Amniotic epithelial cell (primary cell): ENCODE data around the gene DDI2.
"Not testable (repeated sequence)": the region's sequence is repeated elsewhere in the genome, so short reads cannot be mapped to it uniquely, and the experiment has no call there.

Experiments
- DNase-seq: peaks from one replicate; pipeline ENCODE4 v3.0.0-alpha.2; 2010; ENCODE audit warnings: low read depth

Gene DDI2

GRCh38 chr1:15678578-15678977, 61.3 kb downstream of the DDI2 start:
- DNase-seq, result peak; percentile 90

- DNase-seq, result peak; percentile 89
Measured at GRCh38 chr1:15680131-15680530, 62.9 kb downstream of the DDI2 start.

DNA sequence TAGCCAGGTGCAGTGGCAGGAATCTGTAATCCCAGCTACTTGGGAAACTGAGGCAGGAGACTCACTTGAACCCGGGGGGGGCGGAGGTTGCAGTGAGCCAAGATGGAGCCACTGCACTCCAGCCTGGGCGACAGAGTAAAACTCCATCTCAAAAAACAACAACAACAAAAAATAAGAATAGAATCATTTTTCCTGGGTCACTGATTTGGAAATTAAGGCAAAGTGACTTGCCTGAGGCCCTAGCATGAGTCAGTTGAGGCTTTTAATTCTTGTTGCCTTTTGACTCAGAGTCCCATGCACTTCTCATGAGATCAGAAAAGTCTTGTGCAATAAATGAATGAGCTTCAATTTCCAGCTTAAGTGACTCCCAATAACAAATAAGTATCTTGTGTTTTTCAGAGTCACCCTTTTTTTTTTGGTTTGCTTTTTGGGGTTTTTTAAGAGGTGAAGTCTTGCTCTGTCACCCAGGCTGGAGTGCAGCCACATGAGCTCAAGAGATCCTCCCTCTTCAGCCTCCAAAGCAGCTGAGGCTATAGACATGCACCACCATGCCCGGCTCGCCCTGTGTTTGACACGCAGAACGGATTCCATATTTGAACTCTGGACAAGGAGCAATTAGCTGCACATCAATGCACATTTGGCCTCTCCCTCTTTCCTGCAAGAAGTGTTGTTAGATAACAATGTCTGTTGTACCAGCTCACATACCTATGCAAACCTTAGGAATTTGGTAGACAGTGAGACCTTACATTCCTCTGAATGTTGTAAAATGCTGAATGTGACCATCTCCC, 63.5 kb downstream of the DDI2 start:
- peak; percentile 97 for DNase-seq

- DNase-seq, result no peak
Measured at GRCh38 chr1:15681349-15682292, 64.4 kb downstream of the DDI2 start.

DNA sequence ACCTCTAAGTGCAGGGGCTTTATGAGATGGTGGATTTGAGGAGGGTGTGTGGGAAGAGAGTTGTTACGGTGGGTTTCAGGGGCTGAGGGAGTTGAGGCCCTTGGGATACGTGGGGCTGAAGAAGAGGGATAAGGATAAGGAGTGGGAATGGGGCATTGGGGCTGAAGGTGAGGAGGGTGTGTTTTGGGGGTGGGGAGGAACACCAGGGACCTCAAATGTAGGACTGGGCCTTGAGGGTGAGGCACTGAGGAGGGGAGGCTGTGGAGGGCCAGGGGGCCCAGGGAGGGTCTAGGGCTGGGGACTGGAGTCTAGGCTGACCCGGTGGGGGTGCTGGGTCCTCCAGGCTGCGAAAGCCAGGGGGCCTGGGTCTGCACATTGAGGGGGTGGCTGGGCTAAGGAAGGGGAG, 65.7 kb downstream of the DDI2 start:
- DNase-seq, result no peak

DNA sequence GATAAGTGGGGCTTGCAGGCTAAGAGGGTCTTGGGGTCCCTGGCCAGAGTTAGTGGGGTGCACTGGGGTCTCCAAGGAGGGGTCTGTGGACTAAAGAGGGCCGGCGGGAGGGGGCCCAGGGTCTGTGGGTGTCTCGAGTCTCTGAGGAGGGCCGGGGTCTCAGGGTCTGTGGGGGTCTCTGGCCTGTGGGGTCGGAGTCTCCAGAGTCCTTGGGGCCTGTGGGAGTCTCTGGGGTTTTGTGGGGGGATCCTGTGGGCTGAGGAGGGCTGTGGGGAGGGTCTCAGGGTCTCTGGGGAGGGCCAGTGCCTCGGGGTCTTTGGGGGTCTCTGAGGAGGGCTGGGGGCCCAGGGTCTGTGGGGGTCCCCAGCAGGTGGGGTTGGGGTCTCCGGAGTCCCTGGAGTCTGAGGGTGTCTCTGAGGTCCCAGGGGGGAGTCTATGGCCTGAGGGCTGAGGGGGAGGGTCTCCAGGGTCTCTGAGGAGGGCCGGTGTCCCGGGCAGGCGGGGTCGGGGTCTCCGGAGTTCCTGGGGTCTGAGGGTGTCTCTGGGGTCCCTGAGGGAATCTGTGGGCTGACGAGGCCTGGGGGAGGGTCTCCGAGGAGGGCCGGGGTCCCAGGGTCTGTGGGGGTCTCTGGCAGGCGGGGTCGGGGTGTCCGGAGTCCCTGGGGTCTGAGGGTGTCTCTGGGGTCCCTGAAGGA, 66.2 kb downstream of the DDI2 start:
- no peak for DNase-seq

GRCh38 chr1:15684042-15684461, 66.8 kb downstream of the DDI2 start, which contains the start of gene PLEKHM2:
Gene PLEKHM2 (plus strand): TSS chr1:15684320. CDS start chr1:15684559, 239 bp downstream.
- DNase-seq, result peak; percentile 20

GRCh38 chr1:15684468-15685291, 67.4 kb downstream of the DDI2 start:
- no peak for DNase-seq

GRCh38 chr1:15685820-15686219, 68.6 kb downstream of the DDI2 start:
- peak; percentile 20 for DNase-seq

DNA sequence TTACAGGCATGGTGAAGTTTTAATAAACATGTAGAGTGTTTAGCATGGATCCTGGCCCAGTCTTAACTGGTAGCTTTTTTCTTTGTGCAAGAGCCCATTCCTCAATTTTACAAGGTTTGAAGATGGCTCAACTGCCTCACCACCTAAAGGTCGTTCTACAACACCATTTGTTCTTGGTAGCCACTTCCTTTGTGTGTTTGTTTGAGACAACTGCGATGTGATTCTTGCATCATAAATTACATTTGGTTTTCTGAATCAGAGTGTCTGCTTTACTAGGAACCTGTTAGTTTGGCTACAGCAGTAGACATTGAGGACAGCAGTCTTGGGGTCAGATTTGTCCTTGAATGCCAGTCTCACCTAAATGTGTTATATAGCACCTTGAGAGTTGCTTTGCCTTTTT, 70.2 kb downstream of the DDI2 start:
- no peak for DNase-seq

DNA sequence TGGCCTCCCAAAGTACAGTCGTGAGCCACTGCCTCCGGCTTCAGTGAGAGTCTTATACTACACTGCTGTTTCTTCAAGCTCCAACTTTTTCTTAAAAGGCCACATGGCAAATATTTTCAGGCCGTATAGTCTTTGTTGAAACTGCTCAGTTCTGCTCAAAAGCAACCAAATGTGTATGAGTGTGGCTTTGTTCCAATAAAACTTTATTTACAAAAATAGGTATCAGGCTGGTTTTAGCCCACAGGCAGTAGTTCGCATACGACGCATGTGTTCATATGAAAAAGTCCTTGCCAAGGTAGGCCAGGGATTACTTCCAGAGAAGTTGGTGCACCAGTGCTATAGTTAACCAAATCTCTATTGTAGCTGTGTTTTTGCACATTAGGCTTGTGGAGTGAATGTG, 73.1 kb downstream of the DDI2 start:
- no peak for DNase-seq

GRCh38 chr1:15691434-15692032, 74.3 kb downstream of the DDI2 start:
- no peak for DNase-seq

GRCh38 chr1:15692121-15692682, 74.9 kb downstream of the DDI2 start:
- no peak for DNase-seq

GRCh38 chr1:15693371-15693770, 76.1 kb downstream of the DDI2 start:
- no peak for DNase-seq

DNA sequence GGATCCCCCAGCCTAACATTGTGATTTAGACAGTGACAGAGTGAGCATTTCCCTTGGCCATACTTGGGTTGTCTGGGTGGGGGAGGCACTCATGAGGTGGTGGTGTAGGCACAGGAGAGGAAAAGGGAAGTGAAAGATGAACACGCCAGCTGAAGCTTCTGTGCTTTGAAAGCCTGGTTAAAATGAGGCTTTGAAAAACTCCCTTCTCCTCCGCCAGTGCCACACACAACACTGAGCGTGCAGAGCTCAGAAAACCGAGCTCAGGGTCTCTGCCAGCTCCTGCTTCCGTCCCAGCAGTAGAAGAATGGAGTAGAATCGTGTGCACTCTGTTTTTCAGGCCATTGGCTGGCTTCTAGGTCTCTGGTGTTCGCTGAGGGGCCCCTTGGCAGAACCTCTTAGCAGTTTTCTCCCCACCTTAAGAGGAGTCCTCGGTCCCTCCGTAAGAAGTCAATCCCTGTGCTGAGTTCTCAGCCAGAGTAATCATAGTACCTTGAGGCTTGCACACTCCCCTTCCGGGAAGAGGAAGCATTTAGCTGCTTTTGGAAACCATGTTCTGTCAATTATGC, 79.8 kb downstream of the DDI2 start:
- DNase-seq, result no peak

- no peak for DNase-seq
Measured at GRCh38 chr1:15698201-15698600, 80.9 kb downstream of the DDI2 start.

DNA sequence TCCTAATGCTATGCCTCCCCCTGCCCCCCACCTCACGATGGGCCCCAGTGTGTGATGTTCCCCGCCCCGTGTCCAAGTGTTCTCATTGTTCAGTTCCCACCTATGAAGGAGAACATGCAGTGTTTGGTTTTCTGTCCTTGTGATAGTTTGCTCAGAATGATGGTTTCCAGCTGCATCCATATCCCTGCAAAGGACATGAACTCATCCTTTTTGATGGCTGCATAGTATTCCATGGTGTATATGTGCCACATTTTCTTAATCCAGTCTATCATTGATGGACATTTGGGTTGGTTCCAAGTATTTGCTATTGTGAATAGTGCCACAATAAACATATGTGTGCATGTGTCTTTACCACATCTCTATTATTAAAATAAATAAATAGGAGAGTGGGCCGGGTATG, 82.1 kb downstream of the DDI2 start:
- not testable (repeated sequence) for DNase-seq

DNA sequence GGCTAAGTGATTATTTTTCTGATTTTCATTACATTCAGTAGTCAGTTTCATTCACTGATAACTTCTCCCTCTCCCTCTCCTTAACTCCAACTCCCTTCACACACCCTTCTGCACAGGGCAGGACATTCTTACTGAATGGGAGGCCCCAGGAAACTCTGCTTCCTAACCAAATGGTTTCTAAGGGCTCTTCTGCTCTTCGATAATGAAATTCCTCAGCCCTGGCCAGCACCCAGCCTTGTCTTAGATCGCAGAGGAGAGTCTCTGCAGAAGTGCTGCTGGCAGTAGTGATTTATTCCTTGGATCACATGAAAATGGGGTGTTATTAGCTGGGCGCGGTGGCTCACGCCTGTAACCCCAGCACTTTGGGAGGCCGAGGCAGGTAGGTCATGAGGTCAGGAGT, 83.2 kb downstream of the DDI2 start:
- DNase-seq, result peak; percentile 48

- DNase-seq, result no peak
Measured at GRCh38 chr1:15701784-15702183, 84.5 kb downstream of the DDI2 start.
